LNCaP clone FGC (cell line): Measurements from ENCODE around the gene FGF22.

Source experiments
- DNase-seq: peaks from one replicate; pipeline ENCODE4 v3.0.0-alpha.2; 2011; ENCODE audit warnings: low read depth
- H3K4me3 ChIP-seq: 2 replicates; pipeline ENCODE4 v1.5.1; 2011; ENCODE audit warnings: mild to moderate bottlenecking, low read depth, low read length, control low read depth
- CTCF ChIP-seq: IDR thresholded peaks from 2 replicates; pipeline ENCODE4 v1.5.1; 2012; ENCODE audit warnings: mild to moderate bottlenecking; ENCODE audit not compliant: control insufficient read depth, insufficient read depth; ENCODE audit errors: extremely low read depth

The FGF22 gene

GRCh38 chr19:639253-640160, at the start of gene FGF22:
TSS of gene FGF22 (plus strand) at chr19:639879. CDS start at chr19:639926, 47 bp downstream.
- peak; percentile 8 for DNase-seq
- no peak for TF ChIP-seq CTCF
- H3K4me3 ChIP-seq, result peak within 1 kb of the TSS; percentile 44

DNA sequence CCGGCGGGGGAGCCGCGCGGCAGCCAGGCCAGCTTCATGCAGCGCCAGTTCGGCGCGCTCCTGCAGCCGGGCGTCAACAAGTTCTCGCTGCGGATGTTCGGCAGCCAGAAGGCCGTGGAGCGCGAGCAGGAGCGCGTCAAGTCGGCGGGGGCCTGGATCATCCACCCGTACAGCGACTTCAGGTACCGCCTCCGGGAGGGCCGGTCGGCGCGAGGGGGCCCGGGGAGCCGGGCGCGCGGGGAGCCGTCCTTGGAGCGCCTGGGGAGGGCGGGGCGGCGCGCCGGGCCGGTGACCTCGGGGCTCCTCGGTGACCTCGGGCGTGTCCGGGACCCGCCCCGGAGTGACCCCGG, 49.3 kb upstream of the FGF22 start:
- TF ChIP-seq CTCF, result no peak
- no peak overlapping the region for H3K4me3 ChIP-seq
- DNase-seq, result no peak

- no peak overlapping the region for H3K4me3 ChIP-seq
- no peak for TF ChIP-seq CTCF
- DNase-seq, result no peak
Observed at GRCh38 chr19:590750-591098, 49.0 kb upstream of the FGF22 start.

GRCh38 chr19:591099-591958, 48.4 kb upstream of the FGF22 start:
- no peak for TF ChIP-seq CTCF
- H3K4me3 ChIP-seq, result no peak overlapping the region
- DNase-seq, result no peak

DNA sequence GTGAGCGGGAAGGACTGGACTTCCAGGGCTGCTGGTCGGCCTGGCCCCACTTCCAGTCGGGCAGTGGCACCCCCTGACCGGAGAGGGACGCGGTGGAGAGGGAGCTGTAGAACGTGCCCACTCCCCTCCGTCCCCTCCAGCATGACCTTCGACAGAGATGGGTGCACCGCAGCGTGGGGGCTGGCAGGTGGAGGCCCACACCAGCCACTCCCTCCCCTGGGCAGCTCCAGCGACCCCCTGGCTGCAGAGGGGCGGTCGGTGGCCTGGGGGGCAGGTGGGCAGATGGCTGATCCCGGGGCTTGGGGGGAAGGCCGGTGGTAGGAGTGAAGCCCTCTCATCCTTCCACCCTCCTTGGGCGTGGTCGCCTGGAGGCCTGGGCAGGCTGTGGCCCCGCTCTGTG, 47.6 kb upstream of the FGF22 start:
- DNase-seq, result no peak
- no peak for TF ChIP-seq CTCF
- H3K4me3 ChIP-seq, result no peak overlapping the region

- no peak overlapping the region for H3K4me3 ChIP-seq
- DNase-seq, result no peak
- TF ChIP-seq CTCF, result no peak
Observed at GRCh38 chr19:593055-593454, 46.6 kb upstream of the FGF22 start.
